GM21723 (cell line): ENCODE results near the gene NUDT6.
"Not testable (repeated sequence)": the region's sequence is repeated elsewhere in the genome, so short reads cannot be mapped to it uniquely, and the experiment has no call there.

Experiments used
- ATAC-seq: cut with Tn5 transposase; IDR thresholded peaks from one replicate; pipeline ENCODE4 v1.9.1; 2021; ENCODE audit warnings: mild to moderate bottlenecking, moderate library complexity; ENCODE audit not compliant: unreplicated experiment

NUDT6 gene

GRCh38 chr4:122921971-122922876 lies at the start of gene NUDT6:
Gene NUDT6 (minus strand): TSS chr4:122922597. CDS start chr4:122922572, 25 bp downstream.
- ATAC-seq, result peak; percentile 75

GRCh38 chr4:122968227-122968812 lies 45.9 kb upstream of the NUDT6 start:
- ATAC-seq, result no peak

GRCh38 chr4:122967231-122967630 lies 44.8 kb upstream of the NUDT6 start:
- ATAC-seq, result no peak

- ATAC-seq, result no peak
Observed at GRCh38 chr4:122966201-122966600, 43.8 kb upstream of the NUDT6 start.

GRCh38 chr4:122963216-122963615 lies 40.8 kb upstream of the NUDT6 start:
- ATAC-seq, result no peak

- ATAC-seq, result no peak
Observed at GRCh38 chr4:122960611-122961000, 38.2 kb upstream of the NUDT6 start.

GRCh38 chr4:122959981-122960610 lies 37.7 kb upstream of the NUDT6 start:
- ATAC-seq, result no peak

- ATAC-seq, result no peak
Observed at GRCh38 chr4:122959441-122959840, 37.0 kb upstream of the NUDT6 start.

- no peak for ATAC-seq
Observed at GRCh38 chr4:122958505-122958904, 36.1 kb upstream of the NUDT6 start.

- ATAC-seq, result no peak
Observed at GRCh38 chr4:122953924-122954323, 31.5 kb upstream of the NUDT6 start.

- ATAC-seq, result no peak
Observed at GRCh38 chr4:122952028-122952427, 29.6 kb upstream of the NUDT6 start.

- ATAC-seq, result no peak
Observed at GRCh38 chr4:122948671-122949070, 26.3 kb upstream of the NUDT6 start.

- no peak for ATAC-seq
Observed at GRCh38 chr4:122946142-122946541, 23.7 kb upstream of the NUDT6 start.

GRCh38 chr4:122945136-122945535 lies 22.7 kb upstream of the NUDT6 start:
- ATAC-seq, result not testable (repeated sequence)

GRCh38 chr4:122932763-122933162 lies 10.4 kb upstream of the NUDT6 start:
- no peak for ATAC-seq

- no peak for ATAC-seq
Observed at GRCh38 chr4:122930862-122931261, 8.5 kb upstream of the NUDT6 start.

GRCh38 chr4:122928930-122929329 lies 6.5 kb upstream of the NUDT6 start:
- no peak for ATAC-seq

- peak; percentile 96 for ATAC-seq
Observed at GRCh38 chr4:122922877-122923511, 597 bp upstream of the NUDT6 start.

GRCh38 chr4:122921300-122921699 lies 1.1 kb downstream of the NUDT6 start:
- no peak for ATAC-seq

GRCh38 chr4:122920473-122920872 lies 1.9 kb downstream of the NUDT6 start:
- no peak for ATAC-seq

GRCh38 chr4:122917731-122918130 lies 4.7 kb downstream of the NUDT6 start:
- no peak for ATAC-seq
